SK-N-DZ (cell line): ENCODE data around the gene PTPRK.

Experiments used
- DNase-seq: peaks from one replicate; pipeline ENCODE4 v3.0.0-alpha.2; 2015; ENCODE audit warnings: low spot score

PTPRK gene

DNA sequence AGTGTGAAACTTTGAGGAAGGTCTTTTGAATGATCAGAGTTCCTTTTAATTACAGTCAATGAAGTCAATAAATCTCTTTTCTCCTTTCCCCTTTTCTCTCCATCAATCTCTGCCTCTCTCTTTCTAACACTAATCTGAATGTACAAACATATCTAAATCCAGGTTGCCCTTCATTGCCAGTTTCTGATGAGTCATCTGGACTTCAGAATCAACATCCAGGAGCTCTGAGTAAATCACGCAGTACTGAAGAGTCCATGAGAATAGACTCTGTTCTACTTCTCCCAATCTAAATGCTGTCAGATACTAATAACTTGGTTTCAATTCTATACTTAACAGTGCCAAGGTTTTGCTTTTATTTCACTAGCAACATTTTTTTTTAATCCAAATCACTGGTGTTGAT, 380.9 kb downstream of the PTPRK start:
- no peak for DNase-seq

DNA sequence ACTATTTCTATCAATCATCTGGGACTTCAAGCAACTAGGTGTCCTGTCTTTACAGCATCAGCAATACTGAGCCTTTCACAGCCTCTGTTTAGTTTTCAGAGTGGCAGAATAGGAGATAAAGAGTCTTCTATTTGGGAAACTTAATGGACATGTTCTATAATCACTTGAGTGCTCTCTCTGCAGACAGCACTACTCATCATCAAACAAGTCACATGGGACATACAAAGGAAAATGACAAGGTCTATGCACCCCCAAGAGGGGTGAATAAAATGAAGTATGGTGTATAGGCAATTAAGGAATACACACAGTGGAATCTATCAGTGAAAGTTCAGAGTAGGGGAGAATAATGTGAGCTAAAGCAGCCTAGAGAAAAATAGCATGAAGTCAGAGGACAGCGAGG, 381.7 kb downstream of the PTPRK start:
- no peak for DNase-seq

DNA sequence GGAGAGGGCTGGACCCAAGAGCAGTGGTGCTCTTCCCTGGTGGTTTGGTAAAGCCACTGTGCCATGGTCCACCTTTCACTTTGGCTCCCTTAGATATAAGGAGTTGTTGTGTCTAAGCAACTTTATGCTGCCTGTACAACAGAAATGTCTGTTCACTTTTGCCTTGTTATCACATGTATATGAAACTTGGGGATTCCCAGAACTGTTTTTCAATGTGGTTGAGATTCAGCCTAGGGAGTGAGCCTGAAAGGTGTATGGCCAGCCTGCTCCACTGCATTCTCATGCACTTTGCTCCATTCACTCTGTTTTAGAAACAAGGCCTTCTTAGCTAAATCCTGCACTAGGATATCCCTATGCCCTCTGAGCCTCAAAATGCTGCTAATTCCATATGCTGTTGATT, 385.1 kb downstream of the PTPRK start:
- no peak for DNase-seq

DNA sequence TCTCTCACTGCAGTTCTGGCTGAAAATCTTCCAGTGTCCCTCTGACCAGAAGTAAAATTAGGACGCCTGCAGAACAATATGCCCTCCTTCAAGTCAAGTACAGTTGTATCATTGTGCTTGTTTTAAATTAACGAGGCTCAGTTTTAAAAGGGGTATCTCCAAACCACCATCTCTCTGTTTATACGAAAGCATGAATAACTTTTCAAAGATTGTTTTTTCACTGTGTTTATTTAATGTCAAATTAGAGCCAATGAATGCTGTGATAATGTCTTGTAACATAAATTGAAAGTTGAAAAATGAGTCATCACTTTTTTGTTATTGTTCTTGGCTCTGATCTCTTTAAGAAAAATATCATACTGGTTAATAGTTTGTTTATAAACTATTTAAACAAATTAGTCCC, 388.8 kb downstream of the PTPRK start:
- DNase-seq = no peak

DNA sequence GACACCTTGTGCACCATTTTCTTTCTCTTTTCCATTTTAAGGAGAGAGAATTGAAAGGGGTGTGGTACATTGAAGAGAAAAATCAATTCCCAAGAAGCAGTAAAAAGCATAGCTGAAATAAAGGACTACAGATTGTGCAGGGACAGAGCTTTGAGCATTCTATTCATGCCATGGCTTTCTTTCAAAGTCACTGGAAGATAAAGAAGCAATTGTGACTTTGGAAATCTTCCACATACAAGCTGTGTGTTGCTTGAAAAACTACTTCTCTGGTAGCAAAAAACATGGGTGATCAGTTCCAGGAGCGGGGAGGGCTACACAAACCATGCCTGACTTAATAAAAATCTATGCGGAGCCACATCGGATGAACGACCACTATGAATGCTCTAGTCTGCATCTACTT, 389.4 kb downstream of the PTPRK start:
- no peak for DNase-seq

DNA sequence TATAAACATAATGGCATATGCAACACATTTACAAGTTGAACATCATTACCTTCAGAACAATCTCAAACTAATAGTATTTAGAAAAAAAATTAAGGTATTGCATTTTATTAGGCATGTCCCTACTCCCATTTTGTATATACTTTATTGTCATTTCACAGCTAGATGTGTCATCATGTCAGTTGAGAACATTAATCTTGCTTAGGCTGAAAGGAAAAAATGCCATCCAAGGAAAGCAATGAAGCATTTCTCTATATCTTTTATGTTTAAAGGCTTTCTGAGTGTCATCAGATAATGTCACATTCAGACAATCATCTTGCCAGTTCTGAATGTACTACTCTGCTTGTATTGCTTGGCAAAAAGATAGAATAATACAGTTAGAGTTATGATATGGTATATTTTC, 390.7 kb downstream of the PTPRK start:
- no peak for DNase-seq

DNA sequence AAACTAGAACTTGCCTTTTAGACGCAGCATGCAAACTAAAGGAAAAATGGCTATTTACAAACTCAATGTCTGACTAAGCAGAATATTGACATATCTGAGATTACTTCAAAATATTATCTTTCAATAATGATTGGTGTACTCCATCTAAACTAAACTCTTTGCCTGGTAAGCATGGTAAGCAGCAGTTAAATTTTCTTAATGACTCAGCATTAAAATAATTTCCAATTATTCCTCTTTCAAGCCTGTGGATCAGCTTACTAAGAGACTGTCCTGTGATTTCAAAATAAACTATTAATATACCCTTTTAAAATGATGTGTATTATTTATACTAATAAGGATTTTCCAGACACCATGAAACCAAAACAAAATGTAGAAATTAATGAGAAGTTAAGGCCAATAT, 392.7 kb downstream of the PTPRK start:
- no peak for DNase-seq

DNA sequence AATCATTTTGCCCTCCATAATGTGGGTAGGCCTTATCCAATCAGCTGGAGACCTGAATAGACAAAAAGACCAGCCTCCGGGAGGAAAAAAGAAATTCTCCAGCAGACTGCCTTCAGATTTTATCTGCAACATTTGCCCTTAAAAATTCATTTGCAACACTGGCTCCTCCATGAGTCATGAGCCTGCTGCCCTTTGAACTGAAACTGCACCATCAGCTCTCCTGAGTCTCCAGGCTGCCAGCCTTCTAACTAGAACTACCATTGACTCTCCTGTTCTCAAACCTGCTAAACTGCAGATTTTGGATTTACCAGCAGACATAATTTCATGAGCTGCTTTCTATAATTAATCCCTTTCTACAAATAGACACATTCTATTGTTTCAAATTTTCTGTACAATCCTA, 395.7 kb downstream of the PTPRK start:
- no peak for DNase-seq

DNA sequence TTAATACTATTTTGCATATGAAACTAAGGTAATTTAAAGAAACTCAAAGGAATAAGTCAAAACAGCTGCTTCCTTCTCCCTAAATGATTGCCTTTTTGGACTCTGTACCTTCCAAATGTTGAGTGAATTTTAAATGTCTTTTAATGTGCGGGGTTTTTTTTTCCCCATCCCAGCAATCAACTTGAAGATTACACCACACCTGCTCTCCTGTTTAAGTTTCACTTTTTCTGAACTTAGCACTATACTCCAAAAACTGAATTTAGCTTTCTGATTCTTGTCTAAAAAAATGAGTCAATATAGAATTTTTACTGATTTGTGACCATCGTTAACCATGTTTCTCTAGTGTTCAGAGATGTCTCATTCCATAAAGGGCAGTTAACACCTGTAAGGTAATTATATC, 398.8 kb downstream of the PTPRK start:
- no peak for DNase-seq

DNA sequence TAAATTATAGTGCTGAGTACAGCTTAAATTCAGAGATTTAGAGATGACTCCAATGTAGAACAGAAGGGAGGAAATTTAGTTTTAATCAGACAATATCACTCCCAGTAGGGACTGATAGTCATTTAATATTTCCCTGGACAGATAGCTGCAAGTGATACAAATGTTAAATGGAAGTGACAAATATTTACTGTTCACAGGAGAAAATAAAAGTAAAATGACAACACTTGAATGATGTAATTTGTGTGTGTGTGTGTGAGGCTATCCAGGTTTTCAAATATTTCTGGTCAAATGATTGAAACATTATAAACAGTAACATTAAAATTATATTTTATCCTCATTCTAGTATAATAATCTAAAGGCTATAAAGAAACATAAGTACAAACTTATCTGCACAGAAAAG, 399.2 kb downstream of the PTPRK start:
- DNase-seq = no peak

DNA sequence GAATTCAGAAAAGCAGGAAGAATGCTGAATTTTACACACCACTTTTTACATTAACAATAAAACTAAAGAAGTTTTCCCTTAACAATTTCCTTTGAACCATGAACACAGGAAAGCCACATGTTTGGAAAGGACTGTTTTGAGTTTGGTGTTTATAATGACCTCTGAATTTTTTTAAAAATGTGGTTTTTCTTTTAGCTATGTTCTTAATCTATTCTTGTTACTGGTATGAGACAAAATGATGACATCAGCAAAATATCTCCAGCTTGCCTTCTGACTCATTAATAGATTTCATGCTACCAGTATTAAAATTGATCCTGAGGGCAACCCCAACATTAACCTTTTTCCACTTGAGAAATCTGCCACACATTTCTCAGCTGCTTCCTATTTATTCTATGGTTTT, 402.0 kb downstream of the PTPRK start:
- no peak for DNase-seq

DNA sequence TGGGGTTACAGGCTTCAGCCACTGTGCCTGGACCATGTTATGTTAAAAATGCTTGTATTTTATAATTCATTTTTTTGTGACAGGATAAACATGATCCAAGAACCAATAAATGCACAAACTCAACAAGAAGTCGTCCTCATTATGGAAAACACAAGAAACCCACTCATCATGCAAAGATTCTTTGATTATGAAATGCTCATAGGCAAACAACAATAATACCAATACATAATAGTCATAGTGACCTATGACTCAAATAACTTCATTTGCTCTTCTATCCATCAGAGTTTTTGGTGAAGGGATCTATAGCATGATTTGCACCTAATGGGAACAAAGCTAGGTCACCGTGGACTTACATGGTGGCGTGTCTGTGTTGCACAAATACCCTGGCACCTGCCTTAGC, 402.5 kb downstream of the PTPRK start:
- DNase-seq = no peak

DNA sequence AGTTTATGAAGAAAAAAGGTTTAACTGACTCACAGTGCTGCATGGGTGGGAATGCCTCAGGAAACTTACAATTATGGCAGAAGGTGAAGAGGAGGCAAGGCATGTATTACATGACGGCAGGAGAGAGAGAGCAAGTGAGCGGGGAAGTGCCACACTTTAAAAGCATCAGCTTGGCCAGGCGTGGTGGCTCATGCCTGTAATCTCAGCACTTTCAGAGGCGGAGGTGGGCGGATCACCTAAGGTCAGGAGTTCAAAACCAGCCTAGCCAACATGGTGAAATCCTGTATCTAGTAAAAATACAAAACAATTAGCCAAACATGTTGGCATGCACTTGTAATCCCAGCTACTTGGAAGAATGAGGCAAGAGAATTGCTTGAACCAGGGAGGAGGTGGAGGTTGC, 406.2 kb downstream of the PTPRK start:
- no peak for DNase-seq

DNA sequence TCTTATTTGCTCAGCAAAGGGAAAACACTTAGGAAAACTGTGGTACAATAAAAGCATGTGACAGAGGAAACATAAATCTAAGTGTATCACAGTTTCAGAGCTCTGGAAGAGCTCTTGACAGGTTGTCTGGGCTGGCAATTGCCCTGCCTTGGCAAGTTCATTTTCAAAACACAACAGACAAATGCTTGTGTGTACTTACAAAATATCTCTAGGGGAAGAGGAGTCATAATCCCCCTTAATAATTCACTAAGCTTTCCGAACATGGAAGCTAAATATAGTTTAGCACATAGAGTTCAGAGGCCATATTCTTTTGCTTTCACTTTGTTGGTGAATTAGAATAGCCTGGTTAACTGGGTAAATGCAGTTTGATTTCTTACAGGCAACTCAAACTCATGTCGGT, 407.9 kb downstream of the PTPRK start:
- DNase-seq = no peak

DNA sequence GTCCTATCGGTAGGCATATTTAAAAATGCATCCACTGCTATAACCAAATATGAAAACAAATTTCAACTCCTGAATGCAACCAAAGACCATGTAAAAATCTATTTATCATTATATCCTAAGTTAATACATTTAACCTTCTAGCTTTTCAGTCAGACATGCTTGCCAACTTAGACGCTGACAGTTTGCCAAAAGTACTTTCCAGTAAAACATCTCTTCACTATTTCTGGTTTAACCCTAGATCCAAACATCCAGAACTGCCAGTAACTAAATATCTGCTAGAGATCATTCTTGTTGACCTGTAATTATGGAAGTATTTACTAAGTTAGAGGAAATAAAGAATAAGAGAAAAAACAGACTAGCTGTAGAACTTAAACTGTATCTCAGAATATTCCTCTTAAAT, 409.3 kb downstream of the PTPRK start:
- no peak for DNase-seq

DNA sequence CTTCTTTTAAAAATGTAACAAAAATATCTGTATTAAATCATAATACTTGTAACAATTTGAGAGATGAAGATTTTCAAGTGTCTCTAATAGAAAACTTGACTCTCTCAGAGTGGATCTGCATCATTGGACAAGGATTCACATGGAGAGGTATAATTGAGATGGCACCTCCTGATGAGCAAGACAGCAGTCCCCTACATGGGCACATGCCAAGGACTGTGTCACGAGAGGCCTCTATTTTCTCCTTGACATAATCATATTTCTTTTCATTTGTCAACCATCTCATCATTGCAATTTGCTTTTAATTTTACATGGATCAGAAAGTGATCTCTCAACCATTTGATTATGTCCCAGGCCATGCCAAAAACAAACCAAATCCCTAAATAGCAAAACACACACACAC, 412.7 kb downstream of the PTPRK start:
- no peak for DNase-seq

DNA sequence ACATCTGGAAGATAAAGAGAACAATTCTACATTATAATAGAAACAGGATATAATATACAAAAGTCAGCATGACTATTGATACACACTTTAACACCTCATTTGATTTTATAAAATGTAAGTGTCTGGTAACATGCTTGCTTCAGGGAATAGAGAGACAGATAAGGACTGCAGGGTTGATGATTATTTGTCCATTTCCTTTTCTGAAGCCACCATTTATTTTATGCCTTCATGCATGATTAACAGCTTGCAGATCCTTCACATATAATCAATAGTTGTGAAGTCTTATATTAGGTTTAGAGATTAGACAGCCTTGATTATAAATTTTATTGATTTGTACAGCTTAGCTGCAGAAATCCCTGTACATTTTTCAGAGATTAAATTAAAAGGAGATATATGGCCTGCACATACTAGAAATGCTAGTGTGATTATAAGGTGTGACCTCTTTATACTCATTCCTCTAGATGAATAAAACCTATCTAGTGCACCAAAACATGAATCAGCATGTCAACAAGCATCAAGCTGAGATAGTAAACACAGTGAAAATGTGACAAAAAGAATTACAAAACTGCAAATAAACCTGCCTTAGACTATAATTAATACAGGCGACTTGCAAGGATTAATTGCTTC, 420.7 kb downstream of the PTPRK start:
- no peak for DNase-seq

DNA sequence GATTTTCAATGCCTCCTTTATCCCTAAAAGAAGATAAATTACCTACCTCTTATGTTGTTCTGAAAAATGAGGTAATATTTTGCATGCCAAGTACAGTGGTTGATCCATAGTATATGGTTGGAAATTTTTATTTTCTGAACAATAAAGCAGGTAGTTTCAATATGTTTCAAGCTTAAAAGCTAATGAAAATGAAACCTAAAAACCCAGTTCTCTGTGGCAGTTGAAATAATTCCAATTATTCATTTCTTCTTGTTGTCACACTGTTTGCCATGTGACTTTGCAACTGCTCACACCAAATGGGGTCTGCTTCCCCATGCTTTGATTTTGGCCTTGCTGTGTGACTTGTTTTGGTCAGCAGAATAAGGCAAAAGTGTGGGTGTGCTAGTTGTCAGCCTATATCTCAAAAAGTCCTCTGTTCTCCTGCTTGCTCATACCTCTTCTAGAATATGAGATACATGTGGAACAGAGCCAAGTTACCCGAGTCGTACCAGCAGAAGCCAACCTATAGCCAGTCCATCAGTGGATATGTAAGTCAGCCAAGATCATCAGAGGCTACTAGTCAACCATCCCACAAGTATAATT, 422.3 kb downstream of the PTPRK start:
- DNase-seq = no peak

DNA sequence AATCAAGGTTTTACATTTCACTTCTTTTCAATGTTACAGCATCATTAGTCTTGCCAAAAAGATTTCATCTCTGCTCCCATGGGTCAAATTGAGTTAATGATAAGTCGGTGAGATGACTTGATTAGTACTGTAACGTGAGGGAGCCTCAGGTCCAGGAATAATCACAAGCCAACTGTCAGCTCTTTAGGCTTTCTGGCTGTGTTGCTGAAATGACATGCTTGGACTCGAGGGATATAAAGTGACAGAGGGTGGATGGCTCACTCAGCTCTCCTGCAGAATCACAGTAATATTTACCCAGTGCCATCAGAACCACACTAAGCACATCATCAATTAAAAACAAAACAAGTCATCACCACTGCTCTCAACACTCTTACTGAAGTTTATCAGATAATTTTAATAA, 423.4 kb downstream of the PTPRK start:
- DNase-seq = peak; percentile 51

DNA sequence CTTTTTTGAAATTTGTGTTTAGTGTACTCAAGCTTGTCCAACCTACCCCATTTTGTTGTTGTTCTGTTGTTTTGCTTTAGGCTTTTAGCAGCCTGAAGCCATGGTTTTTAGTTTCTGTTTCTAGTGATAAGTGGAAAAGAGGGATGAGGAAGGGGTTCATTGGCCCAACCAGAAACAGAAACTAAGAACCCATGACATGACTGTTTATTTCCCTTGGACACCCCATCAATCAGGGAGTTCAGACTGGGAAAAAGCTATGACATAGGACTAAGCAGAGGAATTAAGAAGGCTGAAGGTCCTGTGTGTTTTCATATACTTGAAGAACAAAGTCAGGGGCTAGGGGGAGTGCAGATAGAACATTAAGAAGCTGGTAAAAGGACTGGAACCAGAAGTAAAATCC, 425.0 kb downstream of the PTPRK start:
- DNase-seq = no peak

DNA sequence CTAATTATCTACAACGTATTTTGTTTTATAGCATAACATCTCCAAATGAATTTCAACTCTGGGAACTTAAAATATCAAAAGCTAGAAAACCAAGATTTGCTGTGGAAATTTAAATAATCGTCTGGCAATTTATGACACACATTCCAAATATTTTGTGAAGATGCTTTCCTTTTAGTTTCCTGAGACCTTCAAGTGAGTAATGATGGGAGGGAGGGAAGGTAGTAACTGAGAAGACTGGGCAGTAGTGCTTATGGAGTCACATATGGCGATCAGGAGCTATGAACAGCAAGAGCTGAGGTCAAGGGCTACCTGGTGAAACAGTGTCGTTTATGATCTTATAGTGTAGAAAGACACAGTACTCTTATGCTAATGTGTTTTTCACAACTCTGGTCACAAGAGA, 441.4 kb downstream of the PTPRK start:
- DNase-seq = no peak

DNA sequence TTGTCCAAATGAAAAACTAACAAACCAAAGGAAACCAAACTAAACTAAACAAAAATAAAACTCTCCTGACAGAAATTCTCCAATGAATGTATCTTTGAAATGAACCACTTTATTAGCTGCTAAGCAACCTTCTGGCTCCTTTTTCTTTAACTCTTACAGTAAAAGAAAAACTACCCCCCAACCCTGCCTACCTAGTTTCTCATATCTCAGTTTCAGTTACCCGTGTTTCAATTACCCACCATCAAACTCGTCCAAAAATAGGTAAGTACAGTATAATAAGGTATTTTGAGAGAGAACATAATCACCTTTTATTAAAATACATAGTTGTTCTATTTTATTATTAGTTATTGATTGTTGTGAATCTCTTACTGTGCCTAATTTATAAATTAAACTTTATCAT, 442.1 kb downstream of the PTPRK start:
- no peak for DNase-seq

DNA sequence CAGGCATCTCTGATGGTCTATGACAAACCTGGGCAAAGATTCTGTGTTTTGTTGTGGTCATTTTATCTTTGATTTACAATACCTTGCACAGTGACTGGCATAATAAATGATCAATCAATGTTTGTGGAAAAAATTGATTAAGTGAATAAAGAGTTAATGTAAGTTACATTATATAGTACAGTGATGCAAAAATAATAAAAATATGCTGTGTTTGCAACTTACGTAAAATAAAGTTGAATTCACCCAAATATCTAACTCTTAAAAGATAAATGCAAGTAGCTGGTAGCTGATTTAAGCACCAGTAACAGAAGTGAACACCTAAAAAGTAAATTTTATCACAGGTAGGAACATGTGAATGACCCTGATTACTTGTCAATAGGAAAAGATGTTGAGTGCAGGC, 443.6 kb downstream of the PTPRK start:
- no peak for DNase-seq

DNA sequence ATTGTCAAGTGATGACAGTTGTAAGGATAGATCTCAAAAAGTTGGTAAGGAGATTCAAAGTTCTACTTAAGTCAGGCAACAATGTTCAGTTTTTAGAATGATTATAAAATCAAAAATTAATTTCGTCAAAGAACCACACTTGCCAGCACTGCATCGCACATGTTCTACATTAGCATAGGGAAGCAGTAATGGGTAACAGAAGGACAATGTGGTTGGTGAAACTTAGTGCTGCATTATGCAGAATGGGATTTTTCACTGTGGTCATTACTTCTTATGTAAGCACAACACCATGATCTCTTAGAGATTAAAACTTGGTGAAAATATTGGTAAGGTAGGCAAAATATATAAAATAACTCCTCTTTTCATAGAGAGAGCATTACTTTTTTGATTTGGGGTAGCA, 445.8 kb downstream of the PTPRK start:
- no peak for DNase-seq
